Measurements from ENCODE around the gene SLC2A11. TPM values are rescaled to one million over a fixed set of nuclear protein-coding genes. Genes with fewer than 3 reads are reported as not detected.
A peak's percentile ranks its signal among the peaks of the same experiment; 100 is the strongest.

The SLC2A11 gene
- total and polyA plus RNA-seq, 9 of the 15 experiments (the other 6 are each of a cell fraction or from before 2014, with no cell fraction given) = 0.44 to 2.7 (median 2.1) TPM

DNA sequence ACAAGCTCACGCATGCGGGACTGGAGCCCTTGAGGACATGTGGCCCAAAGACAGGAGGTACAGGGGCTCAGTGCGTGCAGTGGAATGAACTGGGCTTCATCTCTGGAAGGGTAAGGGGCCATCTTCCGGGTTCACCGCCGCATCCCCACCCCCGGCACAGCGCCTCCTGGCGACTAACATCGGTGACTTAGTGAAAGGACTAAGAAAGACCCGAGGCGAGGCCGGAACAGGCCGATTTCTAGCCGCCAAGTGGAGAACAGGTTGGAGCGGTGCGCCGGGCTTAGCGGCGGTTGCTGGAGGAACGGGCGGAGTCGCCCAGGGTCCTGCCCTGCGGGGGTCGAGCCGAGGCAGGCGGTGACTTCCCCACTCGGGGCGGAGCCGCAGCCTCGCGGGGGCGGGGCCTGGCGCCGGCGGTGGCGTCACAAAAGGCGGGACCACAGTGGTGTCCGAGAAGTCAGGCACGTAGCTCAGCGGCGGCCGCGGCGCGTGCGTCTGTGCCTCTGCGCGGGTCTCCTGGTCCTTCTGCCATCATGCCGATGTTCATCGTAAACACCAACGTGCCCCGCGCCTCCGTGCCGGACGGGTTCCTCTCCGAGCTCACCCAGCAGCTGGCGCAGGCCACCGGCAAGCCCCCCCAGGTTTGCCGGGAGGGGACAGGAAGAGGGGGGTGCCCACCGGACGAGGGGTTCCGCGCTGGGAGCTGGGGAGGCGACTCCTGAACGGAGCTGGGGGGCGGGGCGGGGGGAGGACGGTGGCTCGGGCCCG lies 36.5 kb downstream of the SLC2A11 start, which contains the start of gene MIF (continued):
- TF ChIP-seq GMEB1 (CRISPR knock-in tag; IDR thresholded peaks at IDR 0.05) = peak; percentile 37; the same call in 1 of the 2 replicates
- TF ChIP-seq GABPA (tag; conservative IDR thresholded peaks at IDR 0.05; ENCODE audit: low read depth) = peak; percentile 55
- no peak for TF ChIP-seq ARNT (IDR thresholded peaks at IDR 0.05)
- TF ChIP-seq TAF9B (IDR thresholded peaks at IDR 0.05; ENCODE audit: partially characterized antibody) = no peak
- TF ChIP-seq MTA3 (IDR thresholded peaks at IDR 0.05; ENCODE audit: borderline replicate concordance) = 0 out of 2 replicates have a peak, but pooled peaks have one; percentile 38
- peak; percentile 55; the same call in 1 of the 2 replicates for TF ChIP-seq TAF7 (tag; IDR thresholded peaks at IDR 0.05)
- TF ChIP-seq HOXB6 (CRISPR knock-in tag; IDR thresholded peaks at IDR 0.05; ENCODE audit: borderline replicate concordance) = no peak
- TF ChIP-seq RAD21 (CRISPR knock-in tag; conservative IDR thresholded peaks at IDR 0.05 in 1 of 2, IDR thresholded peaks at IDR 0.05 in 1 of 2) = peak; percentile 8 to 39; a peak in 2 of 4 replicates
- TF ChIP-seq SAP30 (IDR thresholded peaks at IDR 0.05; ENCODE audit: borderline replicate concordance, insufficient read depth, low read depth, low read length, poor library complexity, severe bottlenecking) = peak; percentile 20
- TF ChIP-seq XRCC3 (IDR thresholded peaks at IDR 0.05) = no peak
- TF ChIP-seq SUPT5H (IDR thresholded peaks at IDR 0.05) = peak; percentile 82
- TF ChIP-seq, protein P1, sequence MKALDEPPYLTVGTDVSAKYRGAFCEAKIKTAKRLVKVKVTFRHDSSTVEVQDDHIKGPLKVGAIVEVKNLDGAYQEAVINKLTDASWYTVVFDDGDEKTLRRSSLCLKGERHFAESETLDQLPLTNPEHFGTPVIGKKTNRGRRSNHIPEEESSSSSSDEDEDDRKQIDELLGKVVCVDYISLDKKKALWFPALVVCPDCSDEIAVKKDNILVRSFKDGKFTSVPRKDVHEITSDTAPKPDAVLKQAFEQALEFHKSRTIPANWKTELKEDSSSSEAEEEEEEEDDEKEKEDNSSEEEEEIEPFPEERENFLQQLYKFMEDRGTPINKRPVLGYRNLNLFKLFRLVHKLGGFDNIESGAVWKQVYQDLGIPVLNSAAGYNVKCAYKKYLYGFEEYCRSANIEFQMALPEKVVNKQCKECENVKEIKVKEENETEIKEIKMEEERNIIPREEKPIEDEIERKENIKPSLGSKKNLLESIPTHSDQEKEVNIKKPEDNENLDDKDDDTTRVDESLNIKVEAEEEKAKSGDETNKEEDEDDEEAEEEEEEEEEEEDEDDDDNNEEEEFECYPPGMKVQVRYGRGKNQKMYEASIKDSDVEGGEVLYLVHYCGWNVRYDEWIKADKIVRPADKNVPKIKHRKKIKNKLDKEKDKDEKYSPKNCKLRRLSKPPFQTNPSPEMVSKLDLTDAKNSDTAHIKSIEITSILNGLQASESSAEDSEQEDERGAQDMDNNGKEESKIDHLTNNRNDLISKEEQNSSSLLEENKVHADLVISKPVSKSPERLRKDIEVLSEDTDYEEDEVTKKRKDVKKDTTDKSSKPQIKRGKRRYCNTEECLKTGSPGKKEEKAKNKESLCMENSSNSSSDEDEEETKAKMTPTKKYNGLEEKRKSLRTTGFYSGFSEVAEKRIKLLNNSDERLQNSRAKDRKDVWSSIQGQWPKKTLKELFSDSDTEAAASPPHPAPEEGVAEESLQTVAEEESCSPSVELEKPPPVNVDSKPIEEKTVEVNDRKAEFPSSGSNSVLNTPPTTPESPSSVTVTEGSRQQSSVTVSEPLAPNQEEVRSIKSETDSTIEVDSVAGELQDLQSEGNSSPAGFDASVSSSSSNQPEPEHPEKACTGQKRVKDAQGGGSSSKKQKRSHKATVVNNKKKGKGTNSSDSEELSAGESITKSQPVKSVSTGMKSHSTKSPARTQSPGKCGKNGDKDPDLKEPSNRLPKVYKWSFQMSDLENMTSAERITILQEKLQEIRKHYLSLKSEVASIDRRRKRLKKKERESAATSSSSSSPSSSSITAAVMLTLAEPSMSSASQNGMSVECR (CRISPR knock-in tag; IDR thresholded peaks at IDR 0.05) = peak; percentile 48
- TF ChIP-seq RB1 (IDR thresholded peaks at IDR 0.05; ENCODE audit: low read depth) = peak; percentile 47; the same call in 1 of the 2 replicates
- peak in 1 of 2 experiments; percentile 11; a peak in 1 of 4 replicates for TF ChIP-seq FOXA3 (CRISPR knock-in tag; conservative IDR thresholded peaks at IDR 0.05 in 1 of 2, IDR thresholded peaks at IDR 0.05 in 1 of 2)
- no peak for TF ChIP-seq PHB2 (IDR thresholded peaks at IDR 0.05; ENCODE audit: low read depth)
- TF ChIP-seq NBN (IDR thresholded peaks at IDR 0.05; ENCODE audit: low read depth) = 0 out of 2 replicates have a peak, but pooled peaks have one; percentile 21
- TF ChIP-seq, protein P2, sequence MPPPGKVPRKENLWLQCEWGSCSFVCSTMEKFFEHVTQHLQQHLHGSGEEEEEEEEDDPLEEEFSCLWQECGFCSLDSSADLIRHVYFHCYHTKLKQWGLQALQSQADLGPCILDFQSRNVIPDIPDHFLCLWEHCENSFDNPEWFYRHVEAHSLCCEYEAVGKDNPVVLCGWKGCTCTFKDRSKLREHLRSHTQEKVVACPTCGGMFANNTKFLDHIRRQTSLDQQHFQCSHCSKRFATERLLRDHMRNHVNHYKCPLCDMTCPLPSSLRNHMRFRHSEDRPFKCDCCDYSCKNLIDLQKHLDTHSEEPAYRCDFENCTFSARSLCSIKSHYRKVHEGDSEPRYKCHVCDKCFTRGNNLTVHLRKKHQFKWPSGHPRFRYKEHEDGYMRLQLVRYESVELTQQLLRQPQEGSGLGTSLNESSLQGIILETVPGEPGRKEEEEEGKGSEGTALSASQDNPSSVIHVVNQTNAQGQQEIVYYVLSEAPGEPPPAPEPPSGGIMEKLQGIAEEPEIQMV (tag; conservative IDR thresholded peaks at IDR 0.05; ENCODE audit: low read depth) = no peak
- no peak for TF ChIP-seq NR2C2 (CRISPR knock-in tag; IDR thresholded peaks at IDR 0.05)
- peak; percentile 88 for TF ChIP-seq NR2C2 (tag; IDR thresholded peaks at IDR 0.05)
